GM18867 (cell line): ENCODE measurements around the gene STRA6.

Source experiments
- ATAC-seq: cut with Tn5 transposase; IDR thresholded peaks from one replicate; pipeline ENCODE4 v1.9.1; 2021; ENCODE audit warnings: mild to moderate bottlenecking, moderate library complexity; ENCODE audit not compliant: unreplicated experiment

Gene STRA6

GRCh38 chr15:74227968-74228722 is 25.6 kb upstream of the STRA6 start:
- ATAC-seq = no peak

- ATAC-seq = no peak
Observed at GRCh38 chr15:74226761-74227540, 24.4 kb upstream of the STRA6 start.

- no peak for ATAC-seq
Observed at GRCh38 chr15:74225928-74226327, 23.3 kb upstream of the STRA6 start.

GRCh38 chr15:74222240-74223119 is 19.9 kb upstream of the STRA6 start:
- ATAC-seq = no peak

GRCh38 chr15:74221399-74222239 is 19.0 kb upstream of the STRA6 start:
- ATAC-seq = no peak

- ATAC-seq = no peak
Observed at GRCh38 chr15:74220475-74221248, 18.1 kb upstream of the STRA6 start.

- ATAC-seq = no peak
Observed at GRCh38 chr15:74217907-74218885, 15.6 kb upstream of the STRA6 start.

- no peak for ATAC-seq
Observed at GRCh38 chr15:74216949-74217348, 14.4 kb upstream of the STRA6 start.

- ATAC-seq = no peak
Observed at GRCh38 chr15:74215958-74216357, 13.4 kb upstream of the STRA6 start.

GRCh38 chr15:74214324-74215021 is 11.9 kb upstream of the STRA6 start:
- ATAC-seq = no peak

- no peak for ATAC-seq
Observed at GRCh38 chr15:74213858-74214284, 11.3 kb upstream of the STRA6 start.

GRCh38 chr15:74212494-74212893 is 9.9 kb upstream of the STRA6 start:
- ATAC-seq = no peak

GRCh38 chr15:74211656-74212055 is 9.1 kb upstream of the STRA6 start:
- ATAC-seq = no peak

GRCh38 chr15:74210729-74211128 is 8.1 kb upstream of the STRA6 start:
- ATAC-seq = no peak

GRCh38 chr15:74209997-74210671 is 7.5 kb upstream of the STRA6 start:
- no peak for ATAC-seq

GRCh38 chr15:74209560-74209958 is 7.0 kb upstream of the STRA6 start:
- no peak for ATAC-seq

- ATAC-seq = no peak
Observed at GRCh38 chr15:74208901-74209559, 6.4 kb upstream of the STRA6 start.
